Suprapubic skin (tissue), 4 donors: Measurements from ENCODE around the gene ACTL8. TPM values are rescaled to one million over a fixed set of nuclear protein-coding genes. Genes with fewer than 3 reads are reported as not detected.

Experiments used
- DNase-seq, 2 donors: peaks; one replicate each; pipeline ENCODE4 v3.0.0-alpha.2; 2019; ENCODE audit warnings: low spot score in 2 of 2
- H3K27ac ChIP-seq: fragments of 200-600 bp; sonication (generic); one replicate; pipeline ENCODE4 v1.5.1; 2019
- H3K27me3 ChIP-seq: fragments of 200-600 bp; sonication (generic); one replicate; pipeline ENCODE4 v1.5.1; 2019
- H3K36me3 ChIP-seq: fragments of 200-600 bp; sonication (generic); one replicate; pipeline ENCODE4 v1.5.1; 2019
- H3K4me1 ChIP-seq: fragments of 200-600 bp; sonication (generic); one replicate; pipeline ENCODE4 v1.5.1; 2019
- H3K4me3 ChIP-seq: fragments of 200-600 bp; sonication (generic); one replicate; pipeline ENCODE4 v1.5.1; 2019; ENCODE audit warnings: mild to moderate bottlenecking
- H3K9me3 ChIP-seq: fragments of 200-600 bp; sonication (generic); one replicate; pipeline ENCODE4 v1.5.1; 2019
- CTCF ChIP-seq, 2 donors: fragments of 200-600 bp in 1 of 2; fragments of 450-650 bp in 1 of 2; sonication (generic) in 1 of 2; IDR thresholded peaks; one replicate each; pipeline ENCODE4 v1.5.1; 2016 to 2019; ENCODE audit warnings: antibody characterized with exemption in 2 of 2, mild to moderate bottlenecking in 1 of 2, moderate library complexity in 1 of 2
- EP300 ChIP-seq: sonication (generic); formaldehyde crosslinking; IDR thresholded peaks from one replicate; pipeline ENCODE4 v1.6.1; 2017; ENCODE audit warnings: antibody characterized with exemption
- POLR2A ChIP-seq, 2 donors: fragments of 450-650 bp; IDR thresholded peaks; one replicate each; pipeline ENCODE4 v1.6.1; 2017; ENCODE audit warnings: antibody characterized with exemption in 2 of 2, mild to moderate bottlenecking in 2 of 2, moderate library complexity in 2 of 2
- POLR2AphosphoS5 ChIP-seq, 3 donors: sonication (generic); formaldehyde crosslinking; IDR thresholded peaks; one replicate each; pipeline ENCODE4 v1.6.1; 2017; ENCODE audit warnings: antibody characterized with exemption in 3 of 3
- WGBS: methylation state at CpG from one replicate; pipeline ENCODE4 v1.1.5; 2018; 5-methylcytosine and 5-hydroxymethylcytosine counted together
- total RNA-seq, 4 donors: library from RNA; depleted of rRNA; stranded (reverse); fragments of >200 nt; gene quantifications; one replicate each; pipeline ENCODE4 v1.1.0, GENCODE V29; 2016

ACTL8 gene
- total RNA-seq, 4 donors from 2014 or later = not detected

- WGBS = 78% methylated on average over 9 of the region's 9 CpGs
- no peak overlapping the region for H3K27ac ChIP-seq
- DNase-seq = no peak
- no peaks in the 10 kb centered on the region for H3K9me3 ChIP-seq
- no peak for TF ChIP-seq POLR2A (IDR thresholded peaks at IDR 0.05)
- TF ChIP-seq EP300 = no peak
- TF ChIP-seq CTCF (IDR thresholded peaks at IDR 0.05) = no peak
- TF ChIP-seq POLR2AphosphoS5 (IDR thresholded peaks at IDR 0.05) = no peak
- H3K36me3 ChIP-seq = no peaks in the 10 kb centered on the region
- H3K4me1 ChIP-seq = no peaks in the 10 kb centered on the region
- no peak overlapping the region for H3K4me3 ChIP-seq
- peaks cover 22% of the 10 kb centered on the region for H3K27me3 ChIP-seq
Observed at GRCh38 chr1:17725084-17725719, 29.9 kb upstream of the ACTL8 start.

- Histone ChIP-seq H3K36me3 (no peaks in the 10 kb centered on the region), H3K27me3 (peaks cover 22% of the 10 kb centered on the region), H3K27ac (no peak overlapping the region), H3K4me1 (no peaks in the 10 kb centered on the region), H3K4me3 (no peak overlapping the region), H3K9me3 (no peaks in the 10 kb centered on the region)
- no peak for DNase-seq
- 62% methylated on average over 7 of the region's 7 CpGs for WGBS
- TF ChIP-seq POLR2AphosphoS5 (IDR thresholded peaks at IDR 0.05) (no peak), POLR2A (IDR thresholded peaks at IDR 0.05) (no peak), CTCF (IDR thresholded peaks at IDR 0.05) (no peak), EP300 (no peak)
Observed at GRCh38 chr1:17725811-17726582, 29.1 kb upstream of the ACTL8 start.

GRCh38 chr1:17728123-17728712 is 26.9 kb upstream of the ACTL8 start:
- no peaks in the 10 kb centered on the region for H3K9me3 ChIP-seq
- H3K4me3 ChIP-seq = no peak overlapping the region
- H3K27me3 ChIP-seq = peaks cover 19% of the 10 kb centered on the region
- no peak for DNase-seq
- TF ChIP-seq POLR2A (IDR thresholded peaks at IDR 0.05) (no peak), EP300 (no peak), POLR2AphosphoS5 (IDR thresholded peaks at IDR 0.05) (no peak), CTCF (IDR thresholded peaks at IDR 0.05) (no peak)
- no peak overlapping the region for H3K27ac ChIP-seq
- no peaks in the 10 kb centered on the region for H3K4me1 ChIP-seq
- WGBS = 88% methylated on average over 6 of the region's 6 CpGs
- H3K36me3 ChIP-seq = no peaks in the 10 kb centered on the region

GRCh38 chr1:17729248-17729647 is 25.9 kb upstream of the ACTL8 start:
- H3K4me3 ChIP-seq = no peak overlapping the region
- no peaks in the 10 kb centered on the region for H3K9me3 ChIP-seq
- no peak for DNase-seq
- no peak overlapping the region for H3K27ac ChIP-seq
- H3K27me3 ChIP-seq = peaks cover 18% of the 10 kb centered on the region
- TF ChIP-seq CTCF (IDR thresholded peaks at IDR 0.05) = no peak
- no peak for TF ChIP-seq EP300
- no peak for TF ChIP-seq POLR2A (IDR thresholded peaks at IDR 0.05)
- TF ChIP-seq POLR2AphosphoS5 (IDR thresholded peaks at IDR 0.05) = no peak
- H3K36me3 ChIP-seq = no peaks in the 10 kb centered on the region
- WGBS = 94% methylated on average over 12 of the region's 12 CpGs
- no peaks in the 10 kb centered on the region for H3K4me1 ChIP-seq

GRCh38 chr1:17729909-17730308 is 25.2 kb upstream of the ACTL8 start:
- Histone ChIP-seq H3K9me3 (no peaks in the 10 kb centered on the region), H3K4me3 (no peak overlapping the region), H3K27ac (no peak overlapping the region), H3K36me3 (no peaks in the 10 kb centered on the region), H3K4me1 (no peaks in the 10 kb centered on the region), H3K27me3 (peaks cover 20% of the 10 kb centered on the region)
- WGBS = 61% methylated on average over 9 of the region's 10 CpGs
- DNase-seq = no peak
- TF ChIP-seq EP300 (no peak), CTCF (IDR thresholded peaks at IDR 0.05) (no peak), POLR2AphosphoS5 (IDR thresholded peaks at IDR 0.05) (no peak), POLR2A (IDR thresholded peaks at IDR 0.05) (no peak)
